Measurements from ENCODE around the gene TAS2R50. TPM values are rescaled to one million over a fixed set of nuclear protein-coding genes. Genes with fewer than 3 reads are reported as not detected.
"Not testable (repeated sequence)": the region's sequence is repeated elsewhere in the genome, so short reads cannot be mapped to it uniquely, and the experiment has no call there.

The TAS2R50 gene, protein sequence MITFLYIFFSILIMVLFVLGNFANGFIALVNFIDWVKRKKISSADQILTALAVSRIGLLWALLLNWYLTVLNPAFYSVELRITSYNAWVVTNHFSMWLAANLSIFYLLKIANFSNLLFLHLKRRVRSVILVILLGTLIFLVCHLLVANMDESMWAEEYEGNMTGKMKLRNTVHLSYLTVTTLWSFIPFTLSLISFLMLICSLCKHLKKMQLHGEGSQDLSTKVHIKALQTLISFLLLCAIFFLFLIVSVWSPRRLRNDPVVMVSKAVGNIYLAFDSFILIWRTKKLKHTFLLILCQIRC
- total RNA-seq (2014; rRNA removed; shearing (Covaris generic)), result 0.34 TPM in 1 of 2 replicates, not detected in the other

DNA sequence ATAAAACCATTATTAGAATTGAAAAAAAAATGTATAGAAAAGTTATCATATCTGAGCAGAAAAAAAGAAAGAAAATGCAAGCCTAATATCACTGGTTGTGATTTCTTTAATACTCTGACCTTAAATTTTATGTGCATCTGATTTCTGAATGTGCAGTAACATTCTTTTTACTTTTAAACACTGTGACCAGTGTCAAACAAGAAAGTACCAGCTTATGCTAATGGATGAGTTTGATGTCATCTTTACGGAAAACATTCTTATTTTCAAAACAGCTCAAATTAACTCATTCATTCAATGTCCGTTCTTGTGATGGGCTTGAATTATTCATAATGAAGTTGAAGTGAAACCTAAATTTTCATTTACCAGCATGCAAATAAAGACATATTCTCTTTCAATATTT lies at the start of gene TAS2R50:
TSS of gene TAS2R50 (minus strand) at position 101 of the 400 bp plus-strand sequence. CDS start at position 49, 52 bp downstream.
- DNase-seq (ENCODE audit: low read depth), result no peak

DNA sequence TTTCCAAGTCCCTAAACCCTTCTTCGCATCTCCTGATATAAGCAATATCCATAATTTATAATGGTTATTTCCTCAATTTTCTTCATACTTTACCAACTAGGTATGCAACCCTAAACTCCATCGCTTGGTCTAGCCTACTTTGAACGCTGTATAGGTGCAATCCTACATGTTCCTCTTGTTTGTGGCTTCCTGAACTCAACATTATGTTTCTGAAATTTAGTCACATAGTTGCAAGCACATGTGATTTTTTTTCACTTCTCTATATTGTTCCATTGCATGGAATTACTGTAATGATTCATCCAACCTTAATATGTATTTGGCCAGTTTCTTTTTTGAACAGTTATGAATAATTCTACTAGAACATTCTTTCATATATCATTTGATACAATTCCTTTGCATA lies 47.2 kb upstream of the TAS2R50 start:
- DNase-seq (ENCODE audit: low read depth), result not testable (repeated sequence)

DNA sequence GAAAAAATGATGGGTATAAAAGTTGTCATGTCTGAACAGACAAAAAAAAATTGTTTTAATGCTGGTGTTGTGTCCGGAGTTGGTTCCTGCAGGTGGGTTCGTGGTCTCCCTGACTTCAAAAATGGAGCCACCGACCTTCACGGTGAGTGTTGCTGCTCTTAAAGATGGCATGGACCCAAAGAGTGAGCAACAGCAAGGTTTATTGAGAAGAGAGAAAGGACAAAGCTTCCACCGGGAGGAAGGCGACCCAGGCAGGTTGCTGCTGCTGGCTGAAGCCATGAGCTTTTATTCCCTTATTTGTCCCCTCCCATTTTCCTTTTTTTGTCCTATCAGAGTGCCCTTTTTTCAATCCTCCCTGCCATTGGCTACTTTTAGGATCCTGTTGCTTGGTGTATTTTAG lies 44.6 kb upstream of the TAS2R50 start, which contains the start of gene TAS2R31:
TSS of gene TAS2R31 (minus strand) at position 101 of the 400 bp plus-strand sequence. CDS start at position 29, 72 bp downstream.
- no peak for DNase-seq (ENCODE audit: low read depth)

DNA sequence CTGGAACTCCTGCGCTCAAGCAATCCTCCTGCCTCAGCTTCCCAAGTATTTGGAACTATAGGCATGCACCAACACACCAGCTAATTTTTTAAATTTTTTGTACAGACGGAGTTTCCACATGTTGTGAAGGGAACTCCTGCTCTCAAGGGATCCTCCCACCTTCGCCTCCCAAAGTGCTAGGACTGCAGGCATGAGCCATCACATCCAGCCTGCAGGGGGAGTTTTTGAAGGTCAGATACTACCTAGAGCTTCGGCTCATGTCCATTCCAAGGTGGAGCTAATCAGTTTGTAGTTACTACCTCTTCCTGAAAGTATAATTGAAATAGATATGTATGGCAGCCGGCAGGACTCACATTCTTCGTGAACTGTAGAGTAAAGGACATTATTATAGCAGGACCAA lies 39.4 kb upstream of the TAS2R50 start:
- no peak for DNase-seq (ENCODE audit: low read depth)

DNA sequence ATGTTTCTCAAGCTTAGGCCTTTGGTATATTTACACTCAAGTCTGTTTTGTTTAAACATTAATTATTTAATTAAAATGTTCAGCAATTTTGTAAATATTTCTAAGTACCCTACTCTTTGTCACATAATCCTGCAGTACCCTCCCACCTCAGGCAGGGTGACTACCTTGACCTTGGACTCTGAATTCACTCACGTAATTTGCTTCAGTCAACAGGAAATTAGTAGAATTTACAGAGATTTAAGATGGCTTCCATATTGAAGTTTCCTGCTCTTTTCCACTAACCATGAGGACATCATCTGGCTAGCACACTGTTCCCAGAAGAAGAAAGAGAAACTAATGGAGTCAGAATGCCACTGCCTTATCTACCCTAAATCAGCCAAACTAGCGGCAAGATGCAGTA lies 36.7 kb upstream of the TAS2R50 start:
- no peak for DNase-seq (ENCODE audit: low read depth)

DNA sequence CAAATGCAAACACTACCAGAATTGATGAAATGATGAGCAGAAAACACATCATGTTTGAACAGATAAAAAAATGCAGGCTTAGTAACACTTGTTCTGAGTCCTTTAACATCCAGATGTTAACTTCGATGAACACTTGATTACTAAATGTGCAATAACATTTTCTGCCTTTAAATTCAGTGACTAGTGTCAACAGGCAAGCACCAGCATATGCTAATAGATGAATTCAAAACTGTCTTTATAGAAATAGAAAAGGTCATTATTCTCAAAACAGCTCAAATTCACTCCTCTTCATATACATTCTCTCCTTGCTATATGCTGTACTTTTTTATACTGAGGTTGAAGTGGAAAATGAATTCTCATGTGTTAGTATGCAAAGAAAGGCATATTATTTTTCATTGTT lies 35.8 kb upstream of the TAS2R50 start, which contains the start of gene TAS2R19:
TSS of gene TAS2R19 (minus strand) at position 101 of the 400 bp plus-strand sequence. CDS start at position 52, 49 bp downstream.
- no peak for DNase-seq (ENCODE audit: low read depth)

DNA sequence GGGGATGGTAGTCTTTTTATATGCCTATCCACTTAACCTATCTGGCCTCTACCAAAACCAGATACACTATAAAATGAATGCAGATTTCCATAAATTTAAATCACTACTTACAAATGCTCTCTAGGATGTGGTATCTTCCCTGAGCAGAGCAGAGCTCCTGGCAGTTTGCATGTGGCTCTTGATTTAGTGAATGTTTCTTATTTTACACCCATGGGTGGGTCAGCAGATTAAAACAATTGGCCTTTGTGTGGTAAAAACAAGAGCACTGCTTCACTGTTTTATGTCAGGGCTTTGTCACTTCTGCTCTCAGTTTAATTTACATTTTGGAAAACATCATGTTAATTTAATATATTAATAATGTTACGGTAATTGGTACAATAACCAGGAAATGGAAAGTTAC lies 30.2 kb upstream of the TAS2R50 start:
- no peak for DNase-seq (ENCODE audit: low read depth)

DNA sequence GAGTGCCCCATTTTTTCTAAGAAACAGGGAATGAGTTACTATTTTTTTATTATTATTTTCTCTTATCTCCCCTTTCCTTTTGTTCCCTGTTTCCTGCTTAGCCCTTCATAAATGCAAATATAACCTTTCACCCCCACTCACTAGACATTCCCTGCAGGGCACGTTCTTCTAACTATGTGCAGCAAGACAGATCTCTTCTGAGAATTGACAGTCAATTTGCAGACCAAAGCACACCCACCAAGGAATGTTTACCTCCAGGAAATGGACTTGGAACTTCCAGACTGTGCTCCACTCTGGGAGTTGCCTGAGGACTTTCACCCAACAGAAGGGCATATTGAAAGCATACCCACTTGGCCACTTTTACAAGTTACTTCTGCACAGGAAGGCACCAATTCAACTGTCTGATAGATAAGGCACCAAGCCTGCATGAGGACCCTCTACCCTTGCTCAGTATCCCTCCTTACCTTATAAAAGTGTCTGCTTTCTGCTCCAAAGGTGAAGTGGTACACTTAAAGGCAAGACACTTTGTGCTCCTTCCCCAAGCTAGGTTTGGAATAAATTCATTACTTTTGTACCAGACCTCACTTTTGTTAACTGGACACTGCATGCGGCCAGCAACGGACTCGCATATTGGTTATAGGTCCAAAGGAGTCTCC lies 29.2 kb upstream of the TAS2R50 start:
- DNase-seq (ENCODE audit: low read depth), result no peak

DNA sequence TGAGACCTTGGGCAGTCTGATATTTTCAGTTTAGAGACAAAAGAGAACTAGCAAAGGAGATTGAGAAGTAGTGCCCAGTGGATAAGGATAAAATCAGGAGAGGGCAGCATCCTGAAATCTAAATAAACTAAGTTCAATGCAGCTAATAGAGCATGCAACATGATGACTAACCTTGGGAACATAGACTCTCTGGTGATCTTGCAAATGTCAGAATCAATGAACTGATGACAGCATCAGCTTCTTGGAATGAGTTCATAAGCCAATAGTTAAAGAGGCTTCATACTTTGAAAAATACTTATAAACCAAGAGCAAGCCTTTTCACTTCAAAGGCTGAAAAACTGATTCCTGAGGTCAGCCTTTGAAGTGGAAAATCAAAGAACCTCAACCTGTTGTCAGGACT lies 27.5 kb upstream of the TAS2R50 start:
- DNase-seq (ENCODE audit: low read depth), result no peak

DNA sequence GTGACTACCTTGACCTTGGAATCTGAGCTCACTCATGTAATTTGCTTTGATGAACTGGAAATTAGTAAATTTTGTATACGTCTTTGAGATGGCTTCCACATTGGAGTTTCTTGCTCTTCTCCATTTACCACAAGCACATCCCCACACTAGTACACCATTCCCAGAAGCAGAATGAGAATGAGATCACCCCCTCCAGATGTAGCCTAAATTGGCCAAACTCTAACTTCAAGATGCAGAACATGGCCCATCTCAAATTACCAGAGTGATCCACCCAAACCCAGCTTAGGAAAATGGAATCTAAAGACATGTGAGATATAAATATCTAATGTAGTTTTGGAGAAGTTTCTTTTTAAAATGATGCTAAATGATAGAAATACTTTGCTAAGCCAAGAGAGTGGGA lies 20.9 kb upstream of the TAS2R50 start:
- no peak for DNase-seq (ENCODE audit: low read depth)

DNA sequence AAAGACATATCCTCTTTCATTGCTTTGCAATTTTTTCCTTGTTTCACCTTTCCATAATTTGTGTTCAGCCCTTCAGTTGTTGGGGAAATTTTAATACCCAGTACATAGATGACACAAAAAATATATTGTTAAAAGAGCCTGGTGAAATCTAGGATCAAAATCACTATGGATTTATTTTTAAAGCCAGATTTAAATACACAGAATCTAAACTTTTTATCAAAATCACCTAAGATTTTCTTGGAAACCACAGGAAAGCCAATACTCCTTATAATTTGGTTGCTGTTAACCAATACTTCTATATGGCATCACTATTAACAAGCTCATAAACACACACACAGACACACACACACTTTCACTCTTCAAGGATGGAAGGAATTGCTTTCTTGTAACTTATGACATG lies 11.5 kb upstream of the TAS2R50 start, which contains the start of gene TAS2R20:
TSS of gene TAS2R20 (minus strand) at position 101 of the 400 bp plus-strand sequence. CDS start 429 bp downstream, outside the sequence.
- DNase-seq (ENCODE audit: low read depth), result no peak

DNA sequence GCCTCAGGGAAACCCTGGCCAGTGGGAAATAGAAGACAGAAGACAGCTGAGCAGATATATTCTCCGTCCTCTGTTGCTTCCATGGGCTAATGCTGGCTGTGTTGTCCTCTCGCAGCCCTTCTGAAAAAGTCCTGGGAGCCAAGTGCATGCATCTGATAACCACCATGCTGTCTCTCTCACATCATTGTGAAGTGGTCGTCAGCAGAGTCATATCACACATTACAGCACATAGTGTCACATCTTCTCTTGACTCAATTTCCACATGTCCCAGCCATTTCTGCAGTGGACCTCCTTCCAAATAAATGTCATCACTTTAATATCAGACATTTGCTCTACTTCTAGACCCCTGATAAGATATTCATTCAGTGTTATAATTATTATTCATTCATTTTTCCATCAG lies 7.6 kb upstream of the TAS2R50 start:
- no peak for DNase-seq (ENCODE audit: low read depth)

DNA sequence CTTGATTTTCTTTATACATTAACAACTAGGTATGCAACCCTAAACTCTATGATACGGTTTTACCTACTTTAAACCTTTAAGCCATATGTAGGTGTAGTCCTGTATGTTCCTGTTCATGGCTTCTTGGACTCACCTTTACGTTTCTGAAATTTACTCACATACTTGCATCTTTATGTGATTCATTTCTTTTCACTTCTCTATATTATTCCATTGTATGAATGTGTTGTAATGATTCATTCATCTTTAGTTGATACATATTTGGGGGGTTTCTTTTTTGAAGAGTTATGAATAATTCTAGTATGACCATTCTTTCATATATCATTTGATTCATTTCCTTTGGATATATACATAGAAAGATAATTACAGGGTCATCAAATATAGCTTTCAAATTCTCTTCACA lies 2.4 kb upstream of the TAS2R50 start:
- DNase-seq (ENCODE audit: low read depth), result no peak

DNA sequence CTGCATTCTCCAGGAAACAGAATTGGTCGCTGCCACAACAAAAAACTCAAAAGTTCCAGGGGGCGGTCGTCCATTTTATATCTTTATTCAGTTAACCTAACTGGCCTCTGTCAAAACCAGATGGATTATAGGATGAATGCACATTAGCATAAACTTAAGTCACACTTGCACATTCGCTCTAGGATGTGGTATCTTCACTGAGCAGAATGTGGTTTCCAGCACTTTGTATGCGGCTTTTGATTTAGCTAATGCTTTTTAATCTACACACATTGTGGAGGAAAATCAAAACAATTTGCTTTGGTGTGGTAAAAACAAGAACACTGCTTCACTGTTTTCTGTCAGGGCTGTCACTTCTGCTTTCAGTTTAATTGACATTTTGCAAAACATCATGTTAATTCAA lies 4.5 kb downstream of the TAS2R50 start:
- no peak for DNase-seq (ENCODE audit: low read depth)

DNA sequence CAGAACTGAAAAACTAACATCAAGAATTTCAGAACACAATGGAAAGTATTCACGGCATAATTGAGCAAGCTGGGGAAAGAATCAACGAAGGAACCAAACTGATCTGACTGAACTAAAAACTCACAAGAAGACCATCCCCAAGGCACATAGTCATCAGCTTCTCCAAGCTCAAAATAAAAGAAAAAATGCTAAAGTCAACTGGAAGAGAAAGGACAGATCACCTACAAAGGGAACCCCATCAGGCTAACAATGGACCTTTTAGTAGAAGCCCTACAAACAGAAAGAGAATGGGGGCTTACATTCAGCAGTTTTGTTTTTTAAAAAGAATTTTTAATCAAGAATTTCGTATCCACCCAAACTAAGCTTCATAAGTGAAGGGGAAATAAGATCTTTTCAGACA lies 11.7 kb downstream of the TAS2R50 start:
- no peak for DNase-seq (ENCODE audit: low read depth)

DNA sequence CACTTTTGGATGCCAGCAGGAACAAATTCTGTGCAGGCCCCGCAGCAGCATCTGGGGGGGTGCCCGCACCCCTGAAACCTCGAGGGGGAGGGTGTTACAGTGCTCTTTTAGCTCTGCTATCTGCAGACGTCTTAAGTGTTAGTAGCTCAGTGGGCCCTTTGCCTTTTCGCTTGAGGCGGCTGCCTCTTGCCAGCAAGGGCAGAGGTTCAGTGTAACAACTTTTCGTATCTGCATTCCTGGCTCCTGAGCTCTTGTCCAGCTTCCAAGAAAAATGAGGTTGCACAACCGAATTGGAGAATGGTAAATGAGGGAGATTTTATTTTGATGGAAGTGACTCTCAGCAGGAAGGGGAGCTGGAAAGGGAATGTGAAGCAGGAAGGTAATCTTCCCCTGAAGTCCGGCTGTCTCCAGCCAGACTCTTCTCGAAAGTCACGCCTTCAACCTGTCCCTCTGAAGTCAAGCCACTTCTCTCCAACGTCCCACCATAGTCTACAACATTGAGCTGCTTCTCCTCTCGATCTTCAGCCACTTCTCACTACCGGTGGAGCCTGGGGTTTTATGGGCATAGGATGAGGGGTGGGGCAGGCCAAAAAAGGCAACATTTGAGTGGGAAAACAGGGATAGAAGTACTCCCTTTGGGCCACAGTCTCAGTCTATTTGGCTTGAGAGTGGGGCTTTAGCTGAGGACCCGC lies 17.8 kb downstream of the TAS2R50 start:
- no peak for DNase-seq (ENCODE audit: low read depth)

DNA sequence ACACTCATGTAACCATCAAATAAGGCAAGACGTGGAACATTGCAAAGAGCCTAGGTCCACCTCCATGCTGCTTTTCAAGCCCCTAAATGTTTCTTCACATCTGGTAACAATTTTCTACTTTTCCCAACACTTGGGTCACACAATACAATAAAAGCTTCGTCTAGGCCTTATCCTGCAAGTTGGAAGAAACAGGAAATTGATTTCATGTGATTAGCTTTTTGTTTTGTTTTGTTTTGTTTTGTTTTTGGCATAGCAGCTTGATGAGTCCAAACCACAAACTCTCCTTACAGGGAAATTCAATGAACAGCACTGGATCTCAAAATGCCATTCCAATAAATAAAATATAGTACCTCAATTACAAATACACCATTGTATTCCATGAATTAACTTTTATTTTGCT lies 19.3 kb downstream of the TAS2R50 start:
- DNase-seq (ENCODE audit: low read depth), result no peak

DNA sequence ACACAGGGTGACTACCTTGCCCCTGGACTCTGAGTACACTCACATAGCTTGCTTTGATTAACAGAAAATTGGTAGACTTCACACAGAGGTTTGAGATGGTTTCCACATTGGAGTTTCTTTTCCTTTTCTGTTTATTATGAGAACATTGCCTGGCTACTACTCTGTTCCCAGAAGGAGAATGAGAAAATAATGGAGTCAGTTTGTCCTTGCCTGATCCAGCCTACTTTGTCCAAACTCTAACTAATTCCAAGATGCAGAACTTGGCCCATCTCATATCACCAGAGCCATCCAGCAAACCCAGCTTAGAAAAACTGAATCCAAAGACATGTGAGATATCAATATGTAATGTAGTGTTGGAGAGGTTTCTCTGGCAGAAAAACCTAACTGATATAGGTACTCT lies 20.4 kb downstream of the TAS2R50 start:
- no peak for DNase-seq (ENCODE audit: low read depth)

DNA sequence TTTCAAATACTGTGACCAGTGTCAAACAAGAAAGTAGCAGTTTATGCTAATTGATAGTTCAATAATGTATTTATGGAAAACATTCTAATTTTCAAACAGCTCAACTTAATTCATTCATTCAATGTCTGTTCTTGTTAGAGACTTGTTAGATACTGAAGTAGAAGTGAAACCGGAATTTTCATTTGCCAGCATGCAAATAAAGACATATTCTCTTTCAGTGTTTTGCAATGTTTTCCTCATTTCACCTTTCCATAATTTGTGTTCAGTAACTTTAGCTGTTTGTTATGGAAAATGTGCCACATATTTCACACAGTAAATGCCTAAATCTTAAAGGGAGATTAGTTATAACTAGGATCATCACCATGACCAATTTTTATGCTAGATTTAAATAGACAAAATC lies 21.2 kb downstream of the TAS2R50 start:
- DNase-seq (ENCODE audit: low read depth), result no peak

DNA sequence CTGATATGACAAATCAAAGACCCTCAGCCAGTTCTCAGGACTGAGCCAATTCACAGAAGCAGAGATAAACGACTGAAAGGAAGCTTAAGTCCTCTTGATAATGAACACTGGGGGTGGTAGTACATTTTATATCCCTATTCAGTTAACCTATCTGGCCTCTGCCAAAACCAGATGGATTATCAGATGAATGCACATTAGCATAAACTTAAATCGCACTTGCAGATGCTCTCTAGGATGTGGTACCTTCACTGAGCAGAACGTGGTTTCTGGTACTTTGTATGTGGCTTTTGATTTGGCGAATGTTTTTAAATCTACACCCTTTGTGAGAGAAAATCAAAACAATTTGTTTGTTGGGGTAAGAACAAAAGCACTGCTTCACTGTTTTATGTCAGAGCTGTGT lies 26.5 kb downstream of the TAS2R50 start:
- DNase-seq (ENCODE audit: low read depth), result no peak

DNA sequence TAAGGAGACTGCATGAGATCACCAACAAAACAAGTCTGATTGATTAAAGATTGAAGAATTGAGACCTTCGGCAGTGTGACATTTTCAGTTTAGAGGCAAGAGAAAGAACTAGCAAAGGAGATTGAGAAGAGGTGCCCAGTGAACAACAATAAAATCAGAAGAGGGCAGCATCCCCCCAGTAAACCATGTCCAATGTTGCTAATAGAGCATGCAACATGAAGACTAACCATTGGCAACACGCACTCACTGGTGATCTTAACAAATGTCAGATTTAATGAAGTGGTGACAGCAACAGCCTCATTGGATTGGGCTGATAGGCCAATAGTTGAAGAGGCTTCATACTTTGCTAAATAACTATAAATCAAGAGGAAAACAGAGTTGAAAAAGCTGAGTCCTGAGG lies 26.9 kb downstream of the TAS2R50 start:
- DNase-seq (ENCODE audit: low read depth), result no peak

DNA sequence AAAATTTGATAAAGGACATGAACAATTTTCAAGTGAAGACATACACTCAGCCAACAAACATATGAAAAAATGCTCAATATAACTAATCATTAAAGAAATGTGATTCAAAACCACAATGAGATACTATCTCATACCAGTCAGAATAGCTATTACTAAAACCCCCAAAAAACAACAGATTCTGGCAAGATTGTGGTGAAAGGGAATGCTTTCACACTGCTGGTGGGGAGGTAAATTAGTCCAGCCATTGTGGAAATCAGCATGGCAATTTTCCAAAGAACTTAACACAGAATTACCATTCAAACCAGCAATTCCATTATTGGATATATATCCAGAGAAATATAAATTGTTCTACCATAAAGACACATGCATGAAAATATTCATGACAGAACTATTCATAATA lies 29.0 kb downstream of the TAS2R50 start:
- no peak for DNase-seq (ENCODE audit: low read depth)

DNA sequence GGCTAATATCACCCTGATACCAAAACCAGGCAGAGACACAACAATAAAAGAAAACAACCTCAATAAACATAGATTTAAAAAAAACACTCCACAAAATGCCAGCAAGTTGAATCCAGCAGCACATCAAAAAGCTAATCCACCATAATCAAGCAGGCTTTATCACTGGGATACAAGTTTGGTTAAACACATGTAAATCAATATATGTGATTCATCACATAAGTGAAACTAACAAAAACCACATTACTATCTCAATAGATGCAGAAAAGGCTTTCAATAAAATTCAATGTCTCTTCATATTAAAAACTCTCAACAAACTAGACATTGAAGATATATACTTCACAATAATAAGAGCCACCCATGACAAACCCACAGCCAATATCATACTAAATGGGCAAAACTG lies 30.6 kb downstream of the TAS2R50 start:
- no peak for DNase-seq (ENCODE audit: low read depth)

Data from Daoy (cell line).